Kidney (tissue), 14 donors: ENCODE data around the gene ZNF580. TPM values are rescaled to one million over a fixed set of nuclear protein-coding genes. Genes with fewer than 3 reads are reported as not detected.

Experiments used
- DNase-seq, 5 donors: peaks; one replicate each; pipeline ENCODE4 v3.0.0-alpha.2; 2013 to 2020
- FAIRE-seq: peaks from 2 replicates; lab custom pipeline; 2012; peaks lifted over from hg19 to GRCh38; lab: Jason Lieb, UNC
- H3K27ac ChIP-seq, 2 donors: one replicate each; pipeline ENCODE4 v1.7.0; 2013; ENCODE audit warnings: low read depth in 2 of 2, low read length in 2 of 2, inconsistent platforms in 1 of 2
- H3K27me3 ChIP-seq: one replicate; pipeline ENCODE4 v1.7.1; 2013; ENCODE audit warnings: low read length, inconsistent platforms; ENCODE audit not compliant: control insufficient read depth, insufficient read depth
- H3K36me3 ChIP-seq, 3 donors: one replicate each; pipeline versions ENCODE4 v1.7.0 to v1.7.1; 2013; ENCODE audit warnings: low read length in 3 of 3, control low read depth in 1 of 3, inconsistent platforms in 1 of 3; ENCODE audit not compliant: insufficient read depth in 3 of 3, control insufficient read depth in 2 of 3
- H3K4me1 ChIP-seq, 3 donors: one replicate each; pipeline versions ENCODE4 v1.7.0 to v1.7.1; 2013; ENCODE audit warnings: low read length in 3 of 3, inconsistent platforms in 1 of 3, low read depth in 1 of 3; ENCODE audit not compliant: control insufficient read depth in 2 of 3, insufficient read depth in 2 of 3
- H3K4me3 ChIP-seq, 3 donors: one replicate each; pipeline versions ENCODE4 v1.7.0 to v1.8.1; 2013; ENCODE audit warnings: low read length in 3 of 3, control low read depth in 1 of 3, inconsistent platforms in 1 of 3
- H3K9ac ChIP-seq, 3 donors: one replicate each; pipeline versions ENCODE4 v1.7.0 to v1.7.1; 2013; ENCODE audit warnings: low read length in 3 of 3, control low read depth in 1 of 3, inconsistent platforms in 1 of 3
- H3K9me3 ChIP-seq, 3 donors: one replicate each; pipeline versions ENCODE4 v1.7.0 to v1.7.1; 2013; ENCODE audit warnings: low read length in 3 of 3, control low read depth in 1 of 3, inconsistent platforms in 1 of 3; ENCODE audit not compliant: control insufficient read depth in 2 of 3, insufficient read depth in 1 of 3
- CTCF ChIP-seq: IDR thresholded peaks from 3 replicates; pipeline ENCODE4 v1.5.1; 2012; ENCODE audit warnings: mild to moderate bottlenecking, moderate library complexity, borderline replicate concordance; ENCODE audit not compliant: insufficient read depth; ENCODE audit errors: extremely low read depth
- intact Hi-C: fragments of 100-400 bp; cut with DNase I; formaldehyde crosslinking; loops from one replicate; pipeline ENCODE4 v1.11.1; 2022
- polyA plus RNA-seq: library from polyadenylated mRNA; stranded (reverse); fragments of 350-450 nt; fragmentation: Illumina TruSeq; extraction: RNeasy Lipid Tissue Mini Kit (QIAGEN cat#74804); gene quantifications from one replicate; pipeline ENCODE4 v1.2.3, GENCODE V29; 2014; ENCODE audit warnings: low read depth, low replicate concordance; ENCODE audit not compliant: insufficient read depth
- total RNA-seq: library from RNA; stranded (reverse); fragmentation: NEBNext Ultra II Directional; extraction: Animal tissue kit (Norgen Biotek cat#: 25700); gene quantifications from one replicate; pipeline ENCODE4 v1.2.1, GENCODE V29; 2021
- donor health status: control.
- donor health status: control.
- donor health status: control.
- donor health status: control.
- donor health status: control.
- donor health status: DM: yes; HTN: yes; CAD: no.
- donor health status: Normal renal cell carcinoma (clear cell type).

Gene ZNF580
- total and polyA plus RNA-seq, 2 donors from 2014 or later, result 47.0 to 56.8 TPM

GRCh38 chr19:55596304-55596703 is 44.5 kb upstream of the ZNF580 start:
- no peak for TF ChIP-seq CTCF
- Histone ChIP-seq H3K4me3 (no peak overlapping the region), H3K4me1 (peaks cover 0 to 7% (median 3%) of the 10 kb centered on the region in 3 donors), H3K9me3 (no peaks in the 10 kb centered on the region), H3K27me3 (no peaks in the 10 kb centered on the region), H3K9ac (no peak overlapping the region), H3K36me3 (peaks cover 0 to 10% (median 3%) of the 10 kb centered on the region in 3 donors), H3K27ac (no peak overlapping the region)
- DNase-seq, result no peak
- no peak for FAIRE-seq
- intact Hi-C loops, result no loop called here

- Histone ChIP-seq H3K9me3 (no peaks in the 10 kb centered on the region), H3K27me3 (no peaks in the 10 kb centered on the region), H3K36me3 (peaks cover 0 to 10% (median 3%) of the 10 kb centered on the region in 3 donors), H3K9ac (no peak overlapping the region), H3K4me1 (peaks cover 0 to 8% (median 3%) of the 10 kb centered on the region in 3 donors), H3K4me3 (no peak overlapping the region), H3K27ac (no peak overlapping the region)
- TF ChIP-seq CTCF, result no peak
- intact Hi-C loops, result no loop called here
- DNase-seq (peak in 2 of 5 donors; percentile 80 to 81), FAIRE-seq (no peak)
Measured at GRCh38 chr19:55597501-55597921, 43.3 kb upstream of the ZNF580 start.

- no peak overlapping the region for H3K4me3 ChIP-seq
- FAIRE-seq (no peak), DNase-seq (peak in 1 of 5 donors; percentile 70)
- H3K4me1 ChIP-seq, result peaks cover 0 to 8% (median 3%) of the 10 kb centered on the region in 3 donors
- H3K9ac ChIP-seq, result no peak overlapping the region
- TF ChIP-seq CTCF, result no peak
- no peaks in the 10 kb centered on the region for H3K27me3 ChIP-seq
- intact Hi-C loops, result no loop called here
- H3K9me3 ChIP-seq, result no peaks in the 10 kb centered on the region
- H3K36me3 ChIP-seq, result peaks cover 0 to 10% (median 3%) of the 10 kb centered on the region in 3 donors
- no peak overlapping the region for H3K27ac ChIP-seq
Measured at GRCh38 chr19:55598034-55598433, 42.8 kb upstream of the ZNF580 start.
